OCI-LY7 (cell line): ENCODE measurements around the gene BMP5.

Experiments used
- CTCF ChIP-seq: fragments of 200-600 bp; sonication (generic); conservative IDR thresholded peaks from 2 replicates; pipeline ENCODE4 v1.5.1; 2014; ENCODE audit warnings: mild to moderate bottlenecking, antibody characterized with exemption, low read length, moderate library complexity, mixed read lengths
- EZH2phosphoT487 ChIP-seq: fragments of 200-600 bp; sonication (generic); IDR thresholded peaks from 2 replicates; pipeline ENCODE4 v1.6.1; 2018; ENCODE audit warnings: low read depth, borderline replicate concordance, mild to moderate bottlenecking, mixed run types, antibody characterized with exemption, low read length, moderate library complexity, mixed read lengths

GRCh38 chr6:55892749-55893357, 17.5 kb upstream of the BMP5 start:
- TF ChIP-seq CTCF (no peak), EZH2phosphoT487 (no peak)
